ENCODE measurements around the gene CYLD. TPM values are rescaled to one million over a fixed set of nuclear protein-coding genes. Genes with fewer than 3 reads are reported as not detected.

CYLD gene
- total and polyA plus RNA-seq, 2 donors (not counting 1 experiment from before 2014, with no cell fraction given) = 30.0 to 160 TPM

DNA sequence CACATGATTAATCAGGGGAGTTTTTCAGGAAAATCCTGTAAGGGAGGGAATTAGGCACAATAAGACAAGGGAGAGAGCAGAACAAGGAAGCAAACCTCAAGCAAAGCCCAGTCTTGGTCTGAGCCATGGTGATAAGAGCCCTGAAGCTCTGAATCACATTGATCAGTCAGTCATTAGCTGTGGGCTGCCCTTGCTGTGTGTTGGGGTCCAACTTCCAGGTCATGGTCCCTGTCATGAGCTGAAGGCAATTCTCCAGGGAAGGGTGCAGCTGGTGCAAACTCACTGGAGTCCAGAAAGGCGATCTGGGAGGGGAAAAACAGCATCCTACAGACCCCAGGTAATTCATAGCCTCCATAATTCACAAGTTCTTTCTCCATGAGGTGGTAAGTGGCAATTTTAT is 89.9 kb downstream of the CYLD start:
- Histone ChIP-seq H3K4me3 (ENCODE audit: control extremely low read depth in 1 of 5, extremely low read depth in 1 of 5, insufficient read depth in 1 of 5, low read depth in 2 of 5, low read length in 4 of 5) (no peak overlapping the region), H3K27me3 (replicated peaks in 1 of 4; ENCODE audit: control extremely low read depth in 1 of 4, control insufficient read depth in 3 of 4, insufficient read depth in 4 of 4, low read length in 3 of 4) (peaks cover 0 to 5% (median 0%) of the 10 kb centered on the region in 4 experiments), H3K4me2 (replicated peaks; ENCODE audit: low read depth, low read length, poor library complexity, severe bottlenecking) (no peak overlapping the region), H3K79me2 (ENCODE audit: control insufficient read depth, insufficient read depth, low read length) (no peaks in the 10 kb centered on the region), H3K4me1 (ENCODE audit: control insufficient read depth in 2 of 2, insufficient read depth in 2 of 2, low read length in 2 of 2) (no peaks in the 10 kb centered on the region), H2AFZ (ENCODE audit: insufficient read depth, low read depth, low read length, poor library complexity, severe bottlenecking) (no peak overlapping the region), H3K36me3 (replicated peaks in 1 of 2; ENCODE audit: control extremely low read depth in 1 of 2, control insufficient read depth in 1 of 2, extremely low read depth in 1 of 2, insufficient read depth in 2 of 2, low read length in 1 of 2) (no peaks in the 10 kb centered on the region), H3K9me3 (ENCODE audit: control extremely low read depth in 1 of 3, control insufficient read depth in 2 of 3, insufficient read depth in 1 of 3, low read length in 2 of 3) (peaks cover 0 to 3% (median 0%) of the 10 kb centered on the region in 3 donors), H3K27ac (ENCODE audit: low read length in 2 of 2) (no peak overlapping the region), H4K20me1 (ENCODE audit: control insufficient read depth, insufficient read depth, low read length, poor library complexity, severe bottlenecking) (no peaks in the 10 kb centered on the region), H3K9ac (ENCODE audit: low read length) (no peak overlapping the region)
- Mint-ChIP-seq H3K4me3 (no peak overlapping the region), H3K27me3 (peaks cover 39% of the 10 kb centered on the region), H3K4me1 (no peaks in the 10 kb centered on the region), H3K27ac (no peak overlapping the region), H3K9me3 (ENCODE audit: insufficient read depth) (no peaks in the 10 kb centered on the region)
- ChIA-PET POLR2A (no interaction called here), CTCF (interaction anchor here (1.1 kb wide), 1 partner anchor 25 kb away, joined by 4 read pairs; no protein-coding TSS in a partner anchor)
- ATAC-seq (ENCODE audit: low read depth) (no peak), DNase-seq (no peak)
- no CpG with 5 or more reads among the region's 1 CpG for WGBS (ENCODE audit: insufficient coverage)
- TF ChIP-seq, protein P1, sequence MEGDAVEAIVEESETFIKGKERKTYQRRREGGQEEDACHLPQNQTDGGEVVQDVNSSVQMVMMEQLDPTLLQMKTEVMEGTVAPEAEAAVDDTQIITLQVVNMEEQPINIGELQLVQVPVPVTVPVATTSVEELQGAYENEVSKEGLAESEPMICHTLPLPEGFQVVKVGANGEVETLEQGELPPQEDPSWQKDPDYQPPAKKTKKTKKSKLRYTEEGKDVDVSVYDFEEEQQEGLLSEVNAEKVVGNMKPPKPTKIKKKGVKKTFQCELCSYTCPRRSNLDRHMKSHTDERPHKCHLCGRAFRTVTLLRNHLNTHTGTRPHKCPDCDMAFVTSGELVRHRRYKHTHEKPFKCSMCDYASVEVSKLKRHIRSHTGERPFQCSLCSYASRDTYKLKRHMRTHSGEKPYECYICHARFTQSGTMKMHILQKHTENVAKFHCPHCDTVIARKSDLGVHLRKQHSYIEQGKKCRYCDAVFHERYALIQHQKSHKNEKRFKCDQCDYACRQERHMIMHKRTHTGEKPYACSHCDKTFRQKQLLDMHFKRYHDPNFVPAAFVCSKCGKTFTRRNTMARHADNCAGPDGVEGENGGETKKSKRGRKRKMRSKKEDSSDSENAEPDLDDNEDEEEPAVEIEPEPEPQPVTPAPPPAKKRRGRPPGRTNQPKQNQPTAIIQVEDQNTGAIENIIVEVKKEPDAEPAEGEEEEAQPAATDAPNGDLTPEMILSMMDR (IDR thresholded peaks at IDR 0.05) = no peak
- TF ChIP-seq EZH2 (IDR thresholded peaks at IDR 0.05; ENCODE audit: borderline replicate concordance, insufficient read depth, low read depth, low read length, poor library complexity, severe bottlenecking) = no peak
- intact Hi-C loops (cut with micrococcal nuclease) = no loop called here

DNA sequence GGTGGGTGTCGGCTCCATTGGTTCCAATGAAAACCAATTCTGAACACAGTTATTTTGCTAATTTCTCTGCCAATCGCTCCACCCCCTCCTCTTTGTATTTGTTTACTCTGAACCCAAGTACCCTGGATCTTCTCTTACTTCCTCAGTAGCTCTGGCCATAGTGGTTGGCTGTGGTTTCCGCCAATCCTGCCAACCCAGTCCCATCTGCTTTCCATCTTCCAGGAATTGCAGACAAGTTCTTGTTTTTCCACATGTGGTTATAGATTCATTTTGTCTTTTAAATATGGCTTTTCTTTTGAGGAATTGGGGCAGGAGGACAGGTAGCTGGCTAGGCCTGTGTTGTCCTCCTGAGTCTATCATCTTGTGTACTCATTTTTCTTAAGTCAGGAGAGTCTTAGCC is 92.0 kb downstream of the CYLD start:
- CTCF ChIA-PET = no interaction called here
- TF ChIP-seq EZH2 (IDR thresholded peaks at IDR 0.05; ENCODE audit: borderline replicate concordance, insufficient read depth, low read depth, low read length, poor library complexity, severe bottlenecking) = no peak
- TF ChIP-seq, protein P1 (IDR thresholded peaks at IDR 0.05) = no peak

More for the DNA sequence above, 92.0 kb downstream of the CYLD start:
- Mint-ChIP-seq H3K27ac (no peak overlapping the region), H3K4me1 (no peaks in the 10 kb centered on the region), H3K27me3 (peaks cover 33% of the 10 kb centered on the region), H3K4me3 (no peak overlapping the region), H3K9me3 (ENCODE audit: insufficient read depth) (no peaks in the 10 kb centered on the region)
- ATAC-seq (ENCODE audit: low read depth) (no peak), DNase-seq (no peak)
- no CpG with 5 or more reads among the region's 3 CpGs for WGBS (ENCODE audit: insufficient coverage)
- H3K9me3 ChIP-seq (ENCODE audit: control extremely low read depth in 1 of 3, control insufficient read depth in 2 of 3, insufficient read depth in 1 of 3, low read length in 2 of 3) = peaks cover 0 to 3% (median 0%) of the 10 kb centered on the region in 3 donors
- POLR2A ChIA-PET = no interaction called here
- intact Hi-C loops (cut with micrococcal nuclease) = no loop called here
- H3K4me3 ChIP-seq (ENCODE audit: control extremely low read depth in 1 of 5, extremely low read depth in 1 of 5, insufficient read depth in 1 of 5, low read depth in 2 of 5, low read length in 4 of 5) = no peak overlapping the region
- no peak overlapping the region for H3K27ac ChIP-seq (ENCODE audit: low read length in 2 of 2)
- H3K4me1 ChIP-seq (ENCODE audit: control insufficient read depth in 2 of 2, insufficient read depth in 2 of 2, low read length in 2 of 2) = no peaks in the 10 kb centered on the region
- H3K79me2 ChIP-seq (ENCODE audit: control insufficient read depth, insufficient read depth, low read length) = no peaks in the 10 kb centered on the region
- no peaks in the 10 kb centered on the region for H3K36me3 ChIP-seq (replicated peaks in 1 of 2; ENCODE audit: control extremely low read depth in 1 of 2, control insufficient read depth in 1 of 2, extremely low read depth in 1 of 2, insufficient read depth in 2 of 2, low read length in 1 of 2)
- H2AFZ ChIP-seq (ENCODE audit: insufficient read depth, low read depth, low read length, poor library complexity, severe bottlenecking) = no peak overlapping the region
- peaks cover 0 to 12% (median 0%) of the 10 kb centered on the region in 4 experiments for H3K27me3 ChIP-seq (replicated peaks in 1 of 4; ENCODE audit: control extremely low read depth in 1 of 4, control insufficient read depth in 3 of 4, insufficient read depth in 4 of 4, low read length in 3 of 4)
- H3K4me2 ChIP-seq (replicated peaks; ENCODE audit: low read depth, low read length, poor library complexity, severe bottlenecking) = no peak overlapping the region
- no peaks in the 10 kb centered on the region for H4K20me1 ChIP-seq (ENCODE audit: control insufficient read depth, insufficient read depth, low read length, poor library complexity, severe bottlenecking)
- no peak overlapping the region for H3K9ac ChIP-seq (ENCODE audit: low read length)
